ENCODE measurements around the gene PMM1.
A peak's percentile ranks its signal among the peaks of the same experiment; 100 is the strongest.
"Not testable (repeated sequence)": the region's sequence is repeated elsewhere in the genome, so short reads cannot be mapped to it uniquely, and the experiment has no call there.

Gene PMM1

GRCh38 chr22:41589391-41590241 is at the start of gene PMM1:
Gene PMM1 (minus strand): TSS chr22:41589840. CDS start chr22:41589805, 35 bp downstream.
- peak; percentile 100 for DNase-seq (ENCODE audit: low spot score)

GRCh38 chr22:41638748-41639147 is 49.1 kb upstream of the PMM1 start:
- DNase-seq (ENCODE audit: low spot score), result no peak

GRCh38 chr22:41638124-41638523 is 48.5 kb upstream of the PMM1 start:
- no peak for DNase-seq (ENCODE audit: low spot score)

- DNase-seq (ENCODE audit: low spot score), result not testable (repeated sequence)
Observed at GRCh38 chr22:41637623-41638022, 48.0 kb upstream of the PMM1 start.

- DNase-seq (ENCODE audit: low spot score), result no peak
Observed at GRCh38 chr22:41636467-41636866, 46.8 kb upstream of the PMM1 start.

- not testable (repeated sequence) for DNase-seq (ENCODE audit: low spot score)
Observed at GRCh38 chr22:41634610-41635009, 45.0 kb upstream of the PMM1 start.

GRCh38 chr22:41631615-41632014 is 42.0 kb upstream of the PMM1 start:
- not testable (repeated sequence) for DNase-seq (ENCODE audit: low spot score)

- not testable (repeated sequence) for DNase-seq (ENCODE audit: low spot score)
Observed at GRCh38 chr22:41631115-41631514, 41.5 kb upstream of the PMM1 start.

GRCh38 chr22:41625577-41625976 is 35.9 kb upstream of the PMM1 start:
- no peak for DNase-seq (ENCODE audit: low spot score)

- DNase-seq (ENCODE audit: low spot score), result no peak
Observed at GRCh38 chr22:41621911-41622179, 32.2 kb upstream of the PMM1 start.

- DNase-seq (ENCODE audit: low spot score), result peak; percentile 100
Observed at GRCh38 chr22:41621099-41621910, 31.7 kb upstream of the PMM1 start, which contains the start of gene XRCC6. Gene XRCC6 (plus strand): TSS chr22:41621295. CDS start chr22:41622005, 710 bp downstream.

GRCh38 chr22:41620589-41621098 is 31.0 kb upstream of the PMM1 start, which contains the start of gene DESI1:
Gene DESI1 (minus strand): TSS chr22:41621043. CDS start chr22:41620839, 204 bp downstream.
- DNase-seq (ENCODE audit: low spot score), result peak; percentile 42

GRCh38 chr22:41619979-41620588 is 30.4 kb upstream of the PMM1 start:
- DNase-seq (ENCODE audit: low spot score), result peak; percentile 38

- DNase-seq (ENCODE audit: low spot score), result no peak
Observed at GRCh38 chr22:41613456-41613855, 23.8 kb upstream of the PMM1 start.

GRCh38 chr22:41612603-41613306 is 23.1 kb upstream of the PMM1 start:
- DNase-seq (ENCODE audit: low spot score), result no peak

- no peak for DNase-seq (ENCODE audit: low spot score)
Observed at GRCh38 chr22:41608386-41608785, 18.7 kb upstream of the PMM1 start.

GRCh38 chr22:41603873-41604332 is 14.3 kb upstream of the PMM1 start:
- no peak for DNase-seq (ENCODE audit: low spot score)

- DNase-seq (ENCODE audit: low spot score), result no peak
Observed at GRCh38 chr22:41600976-41601375, 11.3 kb upstream of the PMM1 start.

GRCh38 chr22:41598891-41599635 is 9.4 kb upstream of the PMM1 start:
- DNase-seq (ENCODE audit: low spot score), result no peak

GRCh38 chr22:41598081-41598480 is 8.4 kb upstream of the PMM1 start:
- DNase-seq (ENCODE audit: low spot score), result peak; percentile 86

- no peak for DNase-seq (ENCODE audit: low spot score)
Observed at GRCh38 chr22:41597635-41597953, 8.0 kb upstream of the PMM1 start.
